ENCODE measurements around the gene SHCBP1L. TPM values are rescaled to one million over a fixed set of nuclear protein-coding genes. Genes with fewer than 3 reads are reported as not detected.

Gene SHCBP1L
- total RNA-seq, 1 experiment from 2014 or later = not detected

GRCh38 chr1:182968836-182969734 is 16.1 kb upstream of the SHCBP1L start:
- H3K4me2 ChIP-seq (ENCODE audit: insufficient read depth, insufficient read length, low read length) = no peak overlapping the region
- H3K23me2 ChIP-seq (ENCODE audit: insufficient read length, low read depth, low read length, poor library complexity, severe bottlenecking) = no peaks in the 10 kb centered on the region
- H3K27ac ChIP-seq (ENCODE audit: insufficient read length, low read depth, low read length) = no peak overlapping the region
- Mint-ChIP-seq H3K36me3 (ENCODE audit: insufficient read depth in 1 of 3, low read depth in 3 of 3) (no peaks in the 10 kb centered on the region), H3K4me3 (no peak overlapping the region), H3K9me3 (no peaks in the 10 kb centered on the region), H3K27me3 (ENCODE audit: low read depth) (no peaks in the 10 kb centered on the region), H3K4me1 (peaks cover 9 to 14% of the 10 kb centered on the region in 2 experiments), H3K27ac (no peak overlapping the region)
- no peak overlapping the region for H2BK15ac ChIP-seq (ENCODE audit: low read depth, low read length)
- TF ChIP-seq CTCF (conservative IDR thresholded peaks at IDR 0.05) = no peak
- H4K5ac ChIP-seq (ENCODE audit: insufficient read length, low read depth, low read length) = no peak overlapping the region
- no peak for DNase-seq
- H2BK20ac ChIP-seq (ENCODE audit: low read depth, low read length, poor library complexity, severe bottlenecking) = no peak overlapping the region
- H4K91ac ChIP-seq (ENCODE audit: insufficient read length, low read depth, low read length) = no peak overlapping the region
- no peak overlapping the region for H2AFZ ChIP-seq (ENCODE audit: low read length)
- H3K27me3 ChIP-seq (ENCODE audit: insufficient read depth, low read length) = no peaks in the 10 kb centered on the region
- H4K20me1 ChIP-seq (ENCODE audit: control insufficient read depth, insufficient read depth, insufficient read length) = no peaks in the 10 kb centered on the region
- no peaks in the 10 kb centered on the region for H3K9me3 ChIP-seq (ENCODE audit: control insufficient read depth, low read depth, low read length)
- H2BK12ac ChIP-seq (ENCODE audit: insufficient read length, low read depth, low read length) = no peak overlapping the region
- no peak overlapping the region for H4K8ac ChIP-seq (replicated peaks; ENCODE audit: insufficient read length, low read depth, low read length)
- no peak overlapping the region for H3K18ac ChIP-seq (ENCODE audit: insufficient read length, low read depth, low read length)
- H2BK5ac ChIP-seq (ENCODE audit: insufficient read length, low read length) = no peak overlapping the region
- no peak overlapping the region for H3K9ac ChIP-seq (ENCODE audit: extremely low read depth, insufficient read length, low read length)
- no peak overlapping the region for H2BK120ac ChIP-seq (ENCODE audit: low read depth, low read length, poor library complexity, severe bottlenecking)
- no CpG with 5 or more reads among the region's 5 CpGs for WGBS (ENCODE audit: extremely low coverage, insufficient read length, low lambda C conversion rate)
- H3K56ac ChIP-seq (ENCODE audit: insufficient read length, low read depth, low read length) = no peak overlapping the region
- H3K23ac ChIP-seq (ENCODE audit: insufficient read length, low read depth, low read length) = no peak overlapping the region
- H2AK5ac ChIP-seq (ENCODE audit: insufficient read length, low read length) = no peak overlapping the region
- H3K4me1 ChIP-seq (ENCODE audit: insufficient read depth, low read length) = no peaks in the 10 kb centered on the region
- no peak overlapping the region for H3T11ph ChIP-seq (ENCODE audit: low read length)
- no peaks in the 10 kb centered on the region; the same call in 1 of the 2 replicates for H3K79me2 ChIP-seq (ENCODE audit: insufficient read depth, low read length)
- no peak overlapping the region for H3K14ac ChIP-seq (ENCODE audit: insufficient read depth, low read length)
- no peaks in the 10 kb centered on the region for H3K79me1 ChIP-seq (ENCODE audit: insufficient read depth, low read depth, low read length, poor library complexity, severe bottlenecking)
- H3K4ac ChIP-seq (ENCODE audit: low read depth, low read length) = no peak overlapping the region
